ENCODE data around the gene DIS3L2. TPM values are rescaled to one million over a fixed set of nuclear protein-coding genes. Genes with fewer than 3 reads are reported as not detected.

Gene DIS3L2
- total RNA-seq, 3 donors from 2014 or later (not counting 1 experiment from before 2014, with no cell fraction given), result 56.4 to 63.6 (median 59.4) TPM

DNA sequence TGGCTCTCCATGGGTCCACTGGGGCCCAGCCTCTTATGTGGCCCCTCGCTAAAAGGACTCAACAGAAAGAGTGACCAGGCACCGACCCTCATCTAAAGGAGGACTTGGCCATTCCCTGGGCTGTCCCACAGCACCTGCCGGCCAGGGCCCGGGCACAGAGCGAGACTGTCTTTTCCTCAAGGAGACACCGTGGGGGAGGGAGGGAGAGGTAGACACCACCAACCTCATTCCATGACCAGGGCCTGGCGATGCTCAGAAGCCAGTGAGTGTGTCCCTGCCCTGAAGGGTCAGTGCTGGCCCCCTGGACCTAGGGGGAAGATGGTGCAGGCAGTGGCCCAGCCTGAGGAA, 377.2 kb downstream of the DIS3L2 start:
- peaks cover 5% of the 10 kb centered on the region for H3K36me3 ChIP-seq (ENCODE audit: control insufficient read depth, insufficient read depth, low read length)
- 90% methylated on average over 6 of the region's 7 CpGs for WGBS (ENCODE audit: insufficient coverage)
- DNase-seq, result no peak
- Mint-ChIP-seq H3K9me3 (no peaks in the 10 kb centered on the region), H3K36me3 (no peaks in the 10 kb centered on the region), H3K27me3 (ENCODE audit: low read depth in 2 of 2) (no peaks in the 10 kb centered on the region), H3K27ac (no peak overlapping the region), H3K4me3 (no peak overlapping the region), H3K4me1 (no peaks in the 10 kb centered on the region)
- no peak overlapping the region for H3K4me3 ChIP-seq (ENCODE audit: low read length)
- ATAC-seq, result no peak
- TF ChIP-seq, protein P1, sequence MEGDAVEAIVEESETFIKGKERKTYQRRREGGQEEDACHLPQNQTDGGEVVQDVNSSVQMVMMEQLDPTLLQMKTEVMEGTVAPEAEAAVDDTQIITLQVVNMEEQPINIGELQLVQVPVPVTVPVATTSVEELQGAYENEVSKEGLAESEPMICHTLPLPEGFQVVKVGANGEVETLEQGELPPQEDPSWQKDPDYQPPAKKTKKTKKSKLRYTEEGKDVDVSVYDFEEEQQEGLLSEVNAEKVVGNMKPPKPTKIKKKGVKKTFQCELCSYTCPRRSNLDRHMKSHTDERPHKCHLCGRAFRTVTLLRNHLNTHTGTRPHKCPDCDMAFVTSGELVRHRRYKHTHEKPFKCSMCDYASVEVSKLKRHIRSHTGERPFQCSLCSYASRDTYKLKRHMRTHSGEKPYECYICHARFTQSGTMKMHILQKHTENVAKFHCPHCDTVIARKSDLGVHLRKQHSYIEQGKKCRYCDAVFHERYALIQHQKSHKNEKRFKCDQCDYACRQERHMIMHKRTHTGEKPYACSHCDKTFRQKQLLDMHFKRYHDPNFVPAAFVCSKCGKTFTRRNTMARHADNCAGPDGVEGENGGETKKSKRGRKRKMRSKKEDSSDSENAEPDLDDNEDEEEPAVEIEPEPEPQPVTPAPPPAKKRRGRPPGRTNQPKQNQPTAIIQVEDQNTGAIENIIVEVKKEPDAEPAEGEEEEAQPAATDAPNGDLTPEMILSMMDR (IDR thresholded peaks at IDR 0.05), result no peak
- intact Hi-C loops (cut with micrococcal nuclease), result no loop called here
- no peaks in the 10 kb centered on the region for H3K4me1 ChIP-seq (ENCODE audit: control insufficient read depth, insufficient read depth, low read length)
- H3K27me3 ChIP-seq (ENCODE audit: control insufficient read depth, insufficient read depth, low read length), result no peaks in the 10 kb centered on the region
- H3K9me3 ChIP-seq (ENCODE audit: control insufficient read depth, insufficient read depth, low read length), result no peaks in the 10 kb centered on the region
- no peak overlapping the region for H3K27ac ChIP-seq (ENCODE audit: low read length)

GRCh38 chr2:232339121-232340081, 377.9 kb downstream of the DIS3L2 start:
- TF ChIP-seq, protein P1 (IDR thresholded peaks at IDR 0.05), result no peak
- no peak overlapping the region for H3K27ac Mint-ChIP-seq
- no peaks in the 10 kb centered on the region for H3K4me1 Mint-ChIP-seq
- Histone ChIP-seq H3K4me1 (ENCODE audit: control insufficient read depth, insufficient read depth, low read length) (no peaks in the 10 kb centered on the region), H3K4me3 (ENCODE audit: low read length) (no peak overlapping the region), H3K36me3 (ENCODE audit: control insufficient read depth, insufficient read depth, low read length) (peaks cover 2% of the 10 kb centered on the region), H3K27me3 (ENCODE audit: control insufficient read depth, insufficient read depth, low read length) (no peaks in the 10 kb centered on the region), H3K27ac (ENCODE audit: low read length) (no peak overlapping the region), H3K9me3 (ENCODE audit: control insufficient read depth, insufficient read depth, low read length) (no peaks in the 10 kb centered on the region)
- WGBS (ENCODE audit: insufficient coverage), result 87% methylated on average over 23 of the region's 23 CpGs
- no peaks in the 10 kb centered on the region for H3K36me3 Mint-ChIP-seq
- no peak for ATAC-seq
- no peak overlapping the region for H3K4me3 Mint-ChIP-seq
- DNase-seq, result no peak
- H3K9me3 Mint-ChIP-seq, result no peaks in the 10 kb centered on the region
- H3K27me3 Mint-ChIP-seq (ENCODE audit: low read depth in 2 of 2), result no peaks in the 10 kb centered on the region
- intact Hi-C loops (cut with micrococcal nuclease), result no loop called here

DNA sequence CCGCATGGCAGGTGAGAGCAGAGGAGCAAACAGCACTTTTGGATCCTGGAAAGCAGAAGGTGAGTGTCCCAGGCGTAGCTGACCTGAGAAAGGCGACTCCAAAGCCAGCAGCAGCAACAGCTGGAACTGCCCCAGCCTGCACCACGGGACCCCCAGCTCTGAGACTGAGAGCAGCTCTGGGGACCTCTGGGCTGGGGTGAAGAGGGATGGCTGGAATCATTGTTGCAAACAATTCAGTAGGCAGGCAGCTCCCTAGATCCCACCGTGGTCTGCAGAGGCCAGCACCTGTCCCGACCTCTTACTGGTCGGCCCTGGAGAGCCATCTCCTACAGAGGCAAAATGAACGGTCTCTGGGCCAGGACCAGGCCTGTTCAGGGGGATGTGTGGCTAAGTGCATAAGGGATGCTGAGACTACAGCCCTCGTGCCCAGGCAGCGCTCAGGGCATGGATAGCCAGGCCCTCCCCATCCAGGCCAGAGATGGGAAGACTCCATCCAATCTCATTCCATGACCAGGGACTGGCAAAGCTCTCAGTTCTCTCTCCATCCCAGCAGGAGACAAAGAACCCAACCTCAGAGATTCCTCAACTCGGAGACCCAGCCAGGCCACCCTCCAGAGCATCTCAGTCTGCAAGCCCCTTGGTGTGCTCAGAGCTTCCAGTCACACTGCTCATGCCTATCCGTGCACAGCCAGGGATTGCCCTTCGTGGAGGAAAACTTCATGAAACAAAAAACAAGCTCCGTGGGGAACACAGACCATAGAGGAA, 378.8 kb downstream of the DIS3L2 start:
- Mint-ChIP-seq H3K9me3 (no peaks in the 10 kb centered on the region), H3K36me3 (no peaks in the 10 kb centered on the region), H3K4me3 (no peak overlapping the region), H3K4me1 (no peaks in the 10 kb centered on the region), H3K27ac (no peak overlapping the region), H3K27me3 (ENCODE audit: low read depth in 2 of 2) (no peaks in the 10 kb centered on the region)
- no peaks in the 10 kb centered on the region for H3K4me1 ChIP-seq (ENCODE audit: control insufficient read depth, insufficient read depth, low read length)
- TF ChIP-seq, protein P1 (IDR thresholded peaks at IDR 0.05), result no peak
- intact Hi-C loops (cut with micrococcal nuclease), result no loop called here
- peaks cover 2% of the 10 kb centered on the region for H3K36me3 ChIP-seq (ENCODE audit: control insufficient read depth, insufficient read depth, low read length)
- no peaks in the 10 kb centered on the region for H3K9me3 ChIP-seq (ENCODE audit: control insufficient read depth, insufficient read depth, low read length)
- no peak overlapping the region for H3K27ac ChIP-seq (ENCODE audit: low read length)
- 94% methylated on average over 14 of the region's 14 CpGs for WGBS (ENCODE audit: insufficient coverage)
- ATAC-seq (no peak), DNase-seq (no peak)
- no peak overlapping the region for H3K4me3 ChIP-seq (ENCODE audit: low read length)
- H3K27me3 ChIP-seq (ENCODE audit: control insufficient read depth, insufficient read depth, low read length), result no peaks in the 10 kb centered on the region
